Measurements from ENCODE around the gene ZBTB17. TPM values are rescaled to one million over a fixed set of nuclear protein-coding genes. Genes with fewer than 3 reads are reported as not detected.

ZBTB17 gene
- total and polyA plus RNA-seq, 2 experiments from 2014 or later, result 21.9 to 26.6 TPM

DNA sequence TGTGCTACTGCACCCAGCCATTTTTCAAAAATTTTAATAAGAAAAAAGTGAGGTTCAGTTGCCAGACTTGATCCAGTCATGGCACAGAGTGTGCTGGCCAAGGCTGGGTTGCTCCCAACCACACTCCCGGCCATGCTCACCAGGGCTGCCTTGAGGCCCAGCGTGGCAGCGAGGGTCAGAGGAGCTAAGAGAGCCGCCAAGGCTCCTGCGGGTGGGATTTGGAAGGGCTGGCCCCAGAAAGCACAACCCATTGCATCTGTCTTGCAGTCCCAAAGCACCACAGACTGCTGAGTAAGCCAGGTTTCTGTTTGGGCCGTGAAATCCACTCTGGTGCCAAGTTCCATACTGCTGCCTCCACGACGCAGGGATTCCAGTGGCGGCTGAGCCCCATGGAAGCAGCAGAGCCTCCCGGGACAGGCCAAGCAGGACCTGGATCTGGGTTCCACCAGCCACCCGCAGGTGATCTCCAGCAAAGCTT is 22.6 kb downstream of the ZBTB17 start:
- H3K4me3 Mint-ChIP-seq, result no peak overlapping the region
- Histone ChIP-seq H3F3A (replicated peaks; ENCODE audit: low read depth) (no peaks in the 10 kb centered on the region), H3K4me1 (ENCODE audit: insufficient read depth) (peaks cover 38% of the 10 kb centered on the region), H2AFZ (no peak overlapping the region), H3K9me2 (ENCODE audit: insufficient read depth) (no peaks in the 10 kb centered on the region), H4K20me1 (replicated peaks; ENCODE audit: insufficient read depth) (peaks cover 3% of the 10 kb centered on the region), H3K27ac (ENCODE audit: low read depth) (no peak overlapping the region), H3K4me3 (no peak overlapping the region), H3K79me2 (replicated peaks; ENCODE audit: insufficient read depth) (peaks cover 37% of the 10 kb centered on the region), H3K4me2 (no peak overlapping the region; the same call in 1 of the 2 replicates), H3K36me3 (ENCODE audit: insufficient read depth) (no peaks in the 10 kb centered on the region), H3K27me3 (ENCODE audit: insufficient read depth) (no peaks in the 10 kb centered on the region)
- H3K36me3 Mint-ChIP-seq (ENCODE audit: low read depth), result peaks cover 4% of the 10 kb centered on the region; the same call in 2 of the 3 replicates
- ATAC-seq, result no peak
- no peak for DNase-seq (ENCODE audit: low spot score)
- H3K4me1 Mint-ChIP-seq, result peaks cover 66% of the 10 kb centered on the region
- H3K9me3 Mint-ChIP-seq, result no peaks in the 10 kb centered on the region
- TF ChIP-seq ZNF114 (CRISPR knock-in tag; IDR thresholded peaks at IDR 0.05) (no peak), CREB1 (CRISPR knock-in tag; IDR thresholded peaks at IDR 0.05; ENCODE audit: low read depth) (no peak), NANOG (IDR thresholded peaks at IDR 0.05; ENCODE audit: borderline replicate concordance) (no peak), EZH2phosphoT487 (IDR thresholded peaks at IDR 0.05; ENCODE audit: unreplicated experiment) (no peak), STAT1 (IDR thresholded peaks at IDR 0.05; ENCODE audit: unreplicated experiment) (no peak), POLR2AphosphoS5 (IDR thresholded peaks at IDR 0.05; ENCODE audit: low read depth) (no peak), JUNB (IDR thresholded peaks at IDR 0.05; ENCODE audit: unreplicated experiment) (no peak), ZNF331 (CRISPR knock-in tag; IDR thresholded peaks at IDR 0.05; ENCODE audit: low read depth) (no peak), ETS1 (IDR thresholded peaks at IDR 0.05) (no peak), REST (IDR thresholded peaks at IDR 0.05; ENCODE audit: unreplicated experiment) (no peak), EZH2 (IDR thresholded peaks at IDR 0.05; ENCODE audit: low read depth, unreplicated experiment) (no peak)
- TF ChIP-seq, protein P1, sequence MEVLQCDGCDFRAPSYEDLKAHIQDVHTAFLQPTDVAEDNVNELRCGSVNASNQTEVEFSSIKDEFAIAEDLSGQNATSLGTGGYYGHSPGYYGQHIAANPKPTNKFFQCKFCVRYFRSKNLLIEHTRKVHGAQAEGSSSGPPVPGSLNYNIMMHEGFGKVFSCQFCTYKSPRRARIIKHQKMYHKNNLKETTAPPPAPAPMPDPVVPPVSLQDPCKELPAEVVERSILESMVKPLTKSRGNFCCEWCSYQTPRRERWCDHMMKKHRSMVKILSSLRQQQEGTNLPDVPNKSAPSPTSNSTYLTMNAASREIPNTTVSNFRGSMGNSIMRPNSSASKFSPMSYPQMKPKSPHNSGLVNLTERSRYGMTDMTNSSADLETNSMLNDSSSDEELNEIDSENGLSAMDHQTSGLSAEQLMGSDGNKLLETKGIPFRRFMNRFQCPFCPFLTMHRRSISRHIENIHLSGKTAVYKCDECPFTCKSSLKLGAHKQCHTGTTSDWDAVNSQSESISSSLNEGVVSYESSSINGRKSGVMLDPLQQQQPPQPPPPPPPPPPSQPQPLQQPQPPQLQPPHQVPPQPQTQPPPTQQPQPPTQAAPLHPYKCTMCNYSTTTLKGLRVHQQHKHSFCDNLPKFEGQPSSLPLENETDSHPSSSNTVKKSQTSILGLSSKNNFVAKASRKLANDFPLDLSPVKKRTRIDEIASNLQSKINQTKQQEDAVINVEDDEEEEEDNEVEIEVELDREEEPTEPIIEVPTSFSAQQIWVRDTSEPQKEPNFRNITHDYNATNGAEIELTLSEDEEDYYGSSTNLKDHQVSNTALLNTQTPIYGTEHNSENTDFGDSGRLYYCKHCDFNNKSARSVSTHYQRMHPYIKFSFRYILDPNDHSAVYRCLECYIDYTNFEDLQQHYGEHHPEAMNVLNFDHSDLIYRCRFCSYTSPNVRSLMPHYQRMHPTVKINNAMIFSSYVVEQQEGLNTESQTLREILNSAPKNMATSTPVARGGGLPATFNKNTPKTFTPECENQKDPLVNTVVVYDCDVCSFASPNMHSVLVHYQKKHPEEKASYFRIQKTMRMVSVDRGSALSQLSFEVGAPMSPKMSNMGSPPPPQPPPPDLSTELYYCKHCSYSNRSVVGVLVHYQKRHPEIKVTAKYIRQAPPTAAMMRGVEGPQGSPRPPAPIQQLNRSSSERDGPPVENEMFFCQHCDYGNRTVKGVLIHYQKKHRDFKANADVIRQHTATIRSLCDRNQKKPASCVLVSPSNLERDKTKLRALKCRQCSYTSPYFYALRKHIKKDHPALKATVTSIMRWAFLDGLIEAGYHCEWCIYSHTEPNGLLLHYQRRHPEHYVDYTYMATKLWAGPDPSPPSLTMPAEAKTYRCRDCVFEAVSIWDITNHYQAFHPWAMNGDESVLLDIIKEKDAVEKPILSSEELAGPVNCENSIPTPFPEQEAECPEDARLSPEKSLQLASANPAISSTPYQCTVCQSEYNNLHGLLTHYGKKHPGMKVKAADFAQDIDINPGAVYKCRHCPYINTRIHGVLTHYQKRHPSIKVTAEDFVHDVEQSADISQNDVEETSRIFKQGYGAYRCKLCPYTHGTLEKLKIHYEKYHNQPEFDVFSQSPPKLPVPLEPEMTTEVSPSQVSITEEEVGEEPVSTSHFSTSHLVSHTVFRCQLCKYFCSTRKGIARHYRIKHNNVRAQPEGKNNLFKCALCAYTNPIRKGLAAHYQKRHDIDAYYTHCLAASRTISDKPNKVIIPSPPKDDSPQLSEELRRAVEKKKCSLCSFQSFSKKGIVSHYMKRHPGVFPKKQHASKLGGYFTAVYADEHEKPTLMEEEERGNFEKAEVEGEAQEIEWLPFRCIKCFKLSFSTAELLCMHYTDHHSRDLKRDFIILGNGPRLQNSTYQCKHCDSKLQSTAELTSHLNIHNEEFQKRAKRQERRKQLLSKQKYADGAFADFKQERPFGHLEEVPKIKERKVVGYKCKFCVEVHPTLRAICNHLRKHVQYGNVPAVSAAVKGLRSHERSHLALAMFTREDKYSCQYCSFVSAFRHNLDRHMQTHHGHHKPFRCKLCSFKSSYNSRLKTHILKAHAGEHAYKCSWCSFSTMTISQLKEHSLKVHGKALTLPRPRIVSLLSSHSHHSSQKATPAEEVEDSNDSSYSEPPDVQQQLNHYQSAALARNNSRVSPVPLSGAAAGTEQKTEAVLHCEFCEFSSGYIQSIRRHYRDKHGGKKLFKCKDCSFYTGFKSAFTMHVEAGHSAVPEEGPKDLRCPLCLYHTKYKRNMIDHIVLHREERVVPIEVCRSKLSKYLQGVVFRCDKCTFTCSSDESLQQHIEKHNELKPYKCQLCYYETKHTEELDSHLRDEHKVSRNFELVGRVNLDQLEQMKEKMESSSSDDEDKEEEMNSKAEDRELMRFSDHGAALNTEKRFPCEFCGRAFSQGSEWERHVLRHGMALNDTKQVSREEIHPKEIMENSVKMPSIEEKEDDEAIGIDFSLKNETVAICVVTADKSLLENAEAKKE (CRISPR knock-in tag; IDR thresholded peaks at IDR 0.05), result no peak
- TF ChIP-seq, protein P2, sequence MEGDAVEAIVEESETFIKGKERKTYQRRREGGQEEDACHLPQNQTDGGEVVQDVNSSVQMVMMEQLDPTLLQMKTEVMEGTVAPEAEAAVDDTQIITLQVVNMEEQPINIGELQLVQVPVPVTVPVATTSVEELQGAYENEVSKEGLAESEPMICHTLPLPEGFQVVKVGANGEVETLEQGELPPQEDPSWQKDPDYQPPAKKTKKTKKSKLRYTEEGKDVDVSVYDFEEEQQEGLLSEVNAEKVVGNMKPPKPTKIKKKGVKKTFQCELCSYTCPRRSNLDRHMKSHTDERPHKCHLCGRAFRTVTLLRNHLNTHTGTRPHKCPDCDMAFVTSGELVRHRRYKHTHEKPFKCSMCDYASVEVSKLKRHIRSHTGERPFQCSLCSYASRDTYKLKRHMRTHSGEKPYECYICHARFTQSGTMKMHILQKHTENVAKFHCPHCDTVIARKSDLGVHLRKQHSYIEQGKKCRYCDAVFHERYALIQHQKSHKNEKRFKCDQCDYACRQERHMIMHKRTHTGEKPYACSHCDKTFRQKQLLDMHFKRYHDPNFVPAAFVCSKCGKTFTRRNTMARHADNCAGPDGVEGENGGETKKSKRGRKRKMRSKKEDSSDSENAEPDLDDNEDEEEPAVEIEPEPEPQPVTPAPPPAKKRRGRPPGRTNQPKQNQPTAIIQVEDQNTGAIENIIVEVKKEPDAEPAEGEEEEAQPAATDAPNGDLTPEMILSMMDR (conservative IDR thresholded peaks at IDR 0.05; ENCODE audit: low read depth in 2 of 2), result no peak
- H3K27me3 Mint-ChIP-seq (ENCODE audit: insufficient read depth, low read depth, poor library complexity), result peaks cover 12% of the 10 kb centered on the region
- H3K27ac Mint-ChIP-seq, result no peak overlapping the region

Data from GM23338 (cell line).